Measurements from ENCODE around the gene ZFP36L2.

DNA sequence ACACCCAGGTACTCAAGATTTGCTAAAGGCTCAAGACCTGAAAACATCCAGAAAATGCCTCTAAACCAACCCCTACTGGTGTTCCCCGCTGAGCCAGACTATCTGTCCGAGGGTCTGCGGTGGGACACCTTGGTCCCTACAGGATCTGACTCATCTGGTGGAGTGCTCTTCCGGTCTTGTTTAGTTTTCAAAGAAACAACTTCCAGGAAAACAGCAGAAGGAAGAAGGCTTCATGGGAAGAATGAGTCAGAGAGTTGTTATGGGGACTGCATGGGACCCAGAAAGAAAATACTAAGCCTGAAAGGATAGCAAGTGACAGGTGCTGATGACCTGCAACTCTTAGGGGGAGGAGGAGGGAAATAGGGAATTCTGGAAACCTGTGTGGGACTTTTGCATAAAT, 41.3 kb downstream of the ZFP36L2 start:
- TF ChIP-seq POLR2AphosphoS5 (IDR thresholded peaks at IDR 0.05; ENCODE audit: insufficient read depth in 1 of 2, low read depth in 1 of 2), result no peak
- TF ChIP-seq, protein P1, sequence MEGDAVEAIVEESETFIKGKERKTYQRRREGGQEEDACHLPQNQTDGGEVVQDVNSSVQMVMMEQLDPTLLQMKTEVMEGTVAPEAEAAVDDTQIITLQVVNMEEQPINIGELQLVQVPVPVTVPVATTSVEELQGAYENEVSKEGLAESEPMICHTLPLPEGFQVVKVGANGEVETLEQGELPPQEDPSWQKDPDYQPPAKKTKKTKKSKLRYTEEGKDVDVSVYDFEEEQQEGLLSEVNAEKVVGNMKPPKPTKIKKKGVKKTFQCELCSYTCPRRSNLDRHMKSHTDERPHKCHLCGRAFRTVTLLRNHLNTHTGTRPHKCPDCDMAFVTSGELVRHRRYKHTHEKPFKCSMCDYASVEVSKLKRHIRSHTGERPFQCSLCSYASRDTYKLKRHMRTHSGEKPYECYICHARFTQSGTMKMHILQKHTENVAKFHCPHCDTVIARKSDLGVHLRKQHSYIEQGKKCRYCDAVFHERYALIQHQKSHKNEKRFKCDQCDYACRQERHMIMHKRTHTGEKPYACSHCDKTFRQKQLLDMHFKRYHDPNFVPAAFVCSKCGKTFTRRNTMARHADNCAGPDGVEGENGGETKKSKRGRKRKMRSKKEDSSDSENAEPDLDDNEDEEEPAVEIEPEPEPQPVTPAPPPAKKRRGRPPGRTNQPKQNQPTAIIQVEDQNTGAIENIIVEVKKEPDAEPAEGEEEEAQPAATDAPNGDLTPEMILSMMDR (IDR thresholded peaks at IDR 0.05), result no peak

Data from vagina (tissue), 2 donors.